H1 (cell line): ENCODE data around the gene CAPN7. TPM values are rescaled to one million over a fixed set of nuclear protein-coding genes. Genes with fewer than 3 reads are reported as not detected.

Source experiments
- CTCF ChIA-PET: fragments of 300-600 bp; sonication (Branson Sonifier 250); formaldehyde crosslinking; loops from one replicate; lab custom pipeline; 2021; ENCODE audit not compliant: partially characterized antibody; lab: Charles Lee
- POLR2A ChIA-PET: fragments of 300-600 bp; sonication (Branson Sonifier 250); formaldehyde crosslinking; loops from one replicate; lab custom pipeline; 2021; ENCODE audit warnings: inconsistent platforms; ENCODE audit not compliant: partially characterized antibody; lab: Charles Lee
- DNase-seq, 2 experiments: peaks; one replicate each; pipeline versions ENCODE4 v3.0.0 to v3.0.0-alpha.2; 2010 to 2022; ENCODE audit warnings: low spot score in 2 of 2, low read depth in 1 of 2, mixed read lengths in 1 of 2
- FAIRE-seq: peaks from 2 replicates; lab custom pipeline; 2011; peaks lifted over from hg19 to GRCh38; lab: Jason Lieb, UNC
- H2AFZ ChIP-seq: 2 replicates; pipeline ENCODE4 v1.8.1; 2012; ENCODE audit warnings: low read length, inconsistent platforms
- H2AK5ac ChIP-seq: 2 replicates; pipeline ENCODE4 v1.6.1; 2013; ENCODE audit warnings: low read depth, low read length
- H2BK120ac ChIP-seq: replicated peaks from 2 replicates; pipeline ENCODE3; 2013; ENCODE audit warnings: low read depth, low read length, inconsistent platforms
- H2BK12ac ChIP-seq: 2 replicates; pipeline ENCODE4 v1.6.1; 2013; ENCODE audit warnings: low read depth, low read length
- H2BK15ac ChIP-seq: 2 replicates; pipeline ENCODE4 v1.6.1; 2013; ENCODE audit warnings: low read length
- H2BK20ac ChIP-seq: 2 replicates; pipeline ENCODE4 v1.6.1; 2013; ENCODE audit warnings: low read length
- H2BK5ac ChIP-seq: 2 replicates; pipeline ENCODE4 v1.6.1; 2013; ENCODE audit warnings: low read depth, low read length
- H3K14ac ChIP-seq: 2 replicates; pipeline ENCODE4 v1.6.1; 2013; ENCODE audit warnings: inconsistent platforms; ENCODE audit not compliant: insufficient read length
- H3K18ac ChIP-seq: 2 replicates; pipeline ENCODE4 v1.6.1; 2013; ENCODE audit warnings: low read length; ENCODE audit errors: extremely low read depth
- H3K23ac ChIP-seq: 2 replicates; pipeline ENCODE4 v1.6.1; 2013; ENCODE audit warnings: inconsistent platforms; ENCODE audit not compliant: insufficient read length
- H3K23me2 ChIP-seq: 2 replicates; pipeline ENCODE4 v1.6.1; 2013; ENCODE audit warnings: low read depth, low read length
- H3K27ac ChIP-seq: 2 replicates; pipeline ENCODE4 v1.6.1; 2011; ENCODE audit warnings: low read depth, low read length, inconsistent platforms
- H3K27me3 ChIP-seq, 4 experiments: replicated peaks in 1 of 4; 1 replicate in 1 of 4; 2 replicates in 3 of 4; pipeline versions ENCODE4 v1.6.1 to v1.8.1; 2011 to 2013; ENCODE audit warnings: low read length in 3 of 4, mild to moderate bottlenecking in 3 of 4, inconsistent platforms in 2 of 4, mixed read lengths in 2 of 4, moderate library complexity in 1 of 4; ENCODE audit not compliant: control insufficient read depth in 3 of 4, insufficient read depth in 3 of 4; ENCODE audit errors: extremely low read depth in 1 of 4
- H3K36me3 ChIP-seq, 4 experiments: 2 replicates each; pipeline versions ENCODE4 v1.6.1 to v1.8.1; 2011 to 2013; ENCODE audit warnings: mild to moderate bottlenecking in 4 of 4, low read length in 3 of 4, moderate library complexity in 2 of 4, control low read depth in 1 of 4, inconsistent platforms in 1 of 4; ENCODE audit not compliant: insufficient read depth in 4 of 4, control insufficient read depth in 2 of 4
- H3K4ac ChIP-seq: replicated peaks from 2 replicates; pipeline ENCODE3; 2013; ENCODE audit warnings: low read length, low read depth, mixed read lengths, inconsistent platforms; ENCODE audit not compliant: insufficient read length
- H3K4me1 ChIP-seq, 4 experiments: replicated peaks in 1 of 4; 1 replicate in 1 of 4; 2 replicates in 3 of 4; pipeline versions ENCODE4 v1.6.1 to v1.8.1; 2011 to 2013; ENCODE audit warnings: low read length in 3 of 4, inconsistent platforms in 2 of 4, mixed read lengths in 1 of 4; ENCODE audit not compliant: insufficient read depth in 4 of 4, control insufficient read depth in 3 of 4
- H3K4me2 ChIP-seq, 2 experiments: 2 replicates each; pipeline versions ENCODE4 v1.6.1 to v1.8.1; 2011 to 2013; ENCODE audit warnings: low read depth in 2 of 2, low read length in 2 of 2, control low read depth in 1 of 2, inconsistent platforms in 1 of 2, mild to moderate bottlenecking in 1 of 2; ENCODE audit not compliant: insufficient read depth in 1 of 2
- H3K4me3 ChIP-seq, 4 experiments: fragments of 200-600, 300-600 bp in 1 of 4; sonication (generic), shearing (Covaris generic), sonication (Bioruptor Twin) in 1 of 4; 2 replicates each; pipeline versions ENCODE4 v1.5.1 to v1.8.1; 2011 to 2016; ENCODE audit warnings: low read length in 4 of 4, low read depth in 3 of 4, control low read depth in 2 of 4, inconsistent platforms in 2 of 4, mild to moderate bottlenecking in 2 of 4, mixed read lengths in 1 of 4, moderate library complexity in 1 of 4; ENCODE audit not compliant: insufficient read depth in 2 of 4; ENCODE audit errors: extremely low read depth in 1 of 4
- H3K56ac ChIP-seq: replicated peaks from 2 replicates; pipeline ENCODE3; 2013; ENCODE audit warnings: low read depth, mild to moderate bottlenecking, mixed read lengths, low read length, inconsistent platforms; ENCODE audit not compliant: insufficient read length
- H3K79me1 ChIP-seq: 2 replicates; pipeline ENCODE4 v1.6.1; 2013; ENCODE audit warnings: low read depth, low read length, control low read depth
- H3K79me2 ChIP-seq, 2 experiments: 2 replicates each; pipeline versions ENCODE4 v1.6.1 to v1.8.1; 2012 to 2013; ENCODE audit warnings: low read length in 2 of 2, mild to moderate bottlenecking in 2 of 2, inconsistent platforms in 1 of 2; ENCODE audit not compliant: insufficient read depth in 2 of 2, control insufficient read depth in 1 of 2
- H3K9ac ChIP-seq, 4 experiments: replicated peaks in 1 of 4; 1 replicate in 1 of 4; 2 replicates in 3 of 4; pipeline versions ENCODE4 v1.6.1 to v1.8.1; 2011 to 2013; ENCODE audit warnings: low read depth in 3 of 4, low read length in 3 of 4, control low read depth in 2 of 4, mild to moderate bottlenecking in 2 of 4, moderate library complexity in 2 of 4, inconsistent platforms in 1 of 4; ENCODE audit errors: extremely low read depth in 1 of 4
- H3K9me3 ChIP-seq, 2 experiments: 2 replicates each; pipeline versions ENCODE4 v1.6.1 to v1.8.1; 2012 to 2013; ENCODE audit warnings: mild to moderate bottlenecking in 2 of 2, moderate library complexity in 2 of 2, control low read depth in 1 of 2, inconsistent platforms in 1 of 2, low read depth in 1 of 2, low read length in 1 of 2, mixed read lengths in 1 of 2; ENCODE audit not compliant: insufficient read depth in 2 of 2
- H4K20me1 ChIP-seq, 2 experiments: replicated peaks in 1 of 2; 2 replicates each; pipeline versions ENCODE3 to v1.8.1; 2011 to 2013; ENCODE audit warnings: inconsistent platforms in 2 of 2, low read length in 2 of 2, mild to moderate bottlenecking in 1 of 2; ENCODE audit not compliant: insufficient read depth in 2 of 2, control insufficient read depth in 1 of 2
- H4K5ac ChIP-seq: 2 replicates; pipeline ENCODE4 v1.6.1; 2013; ENCODE audit warnings: low read length, low read depth, mixed read lengths, inconsistent platforms; ENCODE audit not compliant: insufficient read length
- H4K8ac ChIP-seq: 2 replicates; pipeline ENCODE4 v1.8.0; 2013; ENCODE audit warnings: mild to moderate bottlenecking, moderate library complexity, low read length, inconsistent platforms; ENCODE audit not compliant: insufficient read depth; ENCODE audit errors: extremely low read depth
- H4K91ac ChIP-seq: replicated peaks from 2 replicates; pipeline ENCODE3; 2013; ENCODE audit warnings: low read length, mixed read lengths, inconsistent platforms; ENCODE audit not compliant: insufficient read length
- CHD1 ChIP-seq: IDR thresholded peaks from 2 replicates; pipeline ENCODE4 v1.6.1; 2012; ENCODE audit warnings: low read depth, low read length, improper control_type of control experiment
- CHD2 ChIP-seq: IDR thresholded peaks from 2 replicates; pipeline ENCODE4 v1.6.1; 2012; ENCODE audit warnings: low read length, improper control_type of control experiment
- JUN ChIP-seq: IDR thresholded peaks from 2 replicates; pipeline ENCODE4 v1.6.1; 2011; ENCODE audit warnings: low read depth, mild to moderate bottlenecking, improper control_type of control experiment, low read length
- KDM4A ChIP-seq: IDR thresholded peaks from one replicate; pipeline ENCODE4 v1.7.1; 2012; ENCODE audit warnings: low read depth, mild to moderate bottlenecking, moderate library complexity, low read length, inconsistent platforms; ENCODE audit not compliant: severe bottlenecking
- NANOG ChIP-seq: IDR thresholded peaks from 2 replicates; pipeline ENCODE4 v1.6.1; 2011; ENCODE audit warnings: low read length, low read depth, mild to moderate bottlenecking, inconsistent platforms; ENCODE audit not compliant: insufficient read depth, poor library complexity, severe bottlenecking
- PHF8 ChIP-seq: fragments of 200-600 bp; sonication (generic); conservative IDR thresholded peaks from 2 replicates; pipeline ENCODE4 v1.7.1; 2012; ENCODE audit warnings: low read depth, mild to moderate bottlenecking, inconsistent platforms, low read length, moderate library complexity
- POLR2A ChIP-seq, 2 experiments: IDR thresholded peaks; 1 replicate in 1 of 2; 2 replicates in 1 of 2; pipeline ENCODE4 v1.6.1; 2011; ENCODE audit warnings: low read depth in 2 of 2, low read length in 2 of 2, mild to moderate bottlenecking in 2 of 2; ENCODE audit errors: control extremely low read depth in 1 of 2
- POLR2AphosphoS5 ChIP-seq: IDR thresholded peaks from 2 replicates; pipeline ENCODE4 v1.6.1; 2011; ENCODE audit warnings: low read depth, low read length
- RXRA ChIP-seq: IDR thresholded peaks from 2 replicates; pipeline ENCODE4 v1.6.1; 2011; ENCODE audit warnings: low read depth, mild to moderate bottlenecking, low read length, moderate library complexity; ENCODE audit not compliant: insufficient read depth
- SP1 ChIP-seq: IDR thresholded peaks from 2 replicates; pipeline ENCODE4 v1.6.1; 2011; ENCODE audit warnings: low read depth, low read length
- TCF12 ChIP-seq: IDR thresholded peaks from 2 replicates; pipeline ENCODE4 v1.6.1; 2011; ENCODE audit warnings: low read depth, mild to moderate bottlenecking, low read length
- TEAD4 ChIP-seq: IDR thresholded peaks from 2 replicates; pipeline ENCODE4 v1.6.1; 2012; ENCODE audit warnings: low read depth, low read length, inconsistent platforms, mixed read lengths
- USF2 ChIP-seq: IDR thresholded peaks from 2 replicates; pipeline ENCODE4 v1.6.1; 2011; ENCODE audit warnings: low read length, improper control_type of control experiment
- WGBS, 2 experiments: shearing (Covaris generic) in 1 of 2; methylation state at CpG; one replicate each; pipeline versions ENCODE4 v1.1.6 to v1.1.7; 2013 to 2015; ENCODE audit warnings: low lambda C conversion rate in 2 of 2, mixed read lengths in 2 of 2, inconsistent platforms in 1 of 2, low coverage in 1 of 2, missing lambda C conversion rate in 1 of 2; ENCODE audit not compliant: insufficient replicate concordance in 2 of 2, insufficient coverage in 1 of 2, insufficient read length in 1 of 2; ENCODE audit errors: extremely low coverage in 1 of 2, missing lambda C conversion rate in 1 of 2; 5-methylcytosine and 5-hydroxymethylcytosine counted together
- polyA plus RNA-seq, 7 experiments: library from polyadenylated mRNA; depleted of rRNA in 3 of 7; stranded (reverse) in 5 of 7; unstranded in 2 of 7; fragments of >200 nt in 5 of 7; fragments of 200-250 nt in 2 of 7; gene quantifications; 1 replicate in 5 of 7; 2 replicates in 1 of 7; 4 replicates in 1 of 7; pipeline versions ENCODE4 v1.2.1 to v1.2.3, GENCODE V29; 2011 to 2013; ENCODE audit warnings: missing spikeins in 2 of 7, mixed read lengths in 2 of 7
- total RNA-seq: library from RNA; stranded (reverse); fragmentation: NEBNext Ultra II Directional; extraction: Animal tissue kit (Norgen Biotek cat#: 25700); gene quantifications from 2 replicates; pipeline ENCODE4 v1.2.1, GENCODE V29; 2021

The CAPN7 gene
- total and polyA plus RNA-seq, 2 of the 8 experiments (the other 6 are each of a cell fraction or from before 2014, with no cell fraction given), result 5.3 to 13.2 TPM

- CTCF ChIA-PET, result interaction anchor here (0.6 to 15.5 kb wide), 6 partner anchors 8 to 765 kb away, joined by 3 to 227 read pairs (median 4); no protein-coding TSS in a partner anchor
- no peak for FAIRE-seq
- WGBS, 2 experiments, result 92% methylated on average over 9 of the region's 9 CpGs; no CpG with 5 or more reads in 1 of the 2 experiments
Measured at GRCh38 chr3:15262021-15262420, 56.0 kb downstream of the CAPN7 start.

More at GRCh38 chr3:15262021-15262420, 56.0 kb downstream of the CAPN7 start:
- Histone ChIP-seq H2BK5ac (no peak overlapping the region), H3K9me3 (no peaks in the 10 kb centered on the region), H2AK5ac (no peak overlapping the region), H3K4me3 (no peak overlapping the region), H2BK15ac (no peak overlapping the region), H3K56ac (no peak overlapping the region), H4K8ac (no peak overlapping the region), H3K23ac (no peak overlapping the region), H2BK12ac (no peak overlapping the region), H3K79me2 (no peaks in the 10 kb centered on the region), H3K14ac (no peak overlapping the region), H3K36me3 (peaks cover 2 to 7% (median 4%) of the 10 kb centered on the region in 4 experiments; a peak in 6 of 8 replicates), H2AFZ (no peak overlapping the region), H3K79me1 (no peaks in the 10 kb centered on the region; the same call in 1 of the 2 replicates), H3K4me2 (no peak overlapping the region), H2BK120ac (no peak overlapping the region), H2BK20ac (no peak overlapping the region), H3K27ac (no peak overlapping the region), H4K91ac (no peak overlapping the region), H3K18ac (no peak overlapping the region), H3K27me3 (no peaks in the 10 kb centered on the region), H3K23me2 (no peaks in the 10 kb centered on the region), H3K4ac (no peak overlapping the region), H4K20me1 (no peaks in the 10 kb centered on the region), H4K5ac (no peak overlapping the region), H3K9ac (no peak overlapping the region), H3K4me1 (no peaks in the 10 kb centered on the region)
- POLR2A ChIA-PET, result no interaction called here
- DNase-seq, result no peak
- no peak for TF ChIP-seq CHD1
- TF ChIP-seq JUN, result no peak
- no peak for TF ChIP-seq SP1
- no peak for TF ChIP-seq KDM4A
- no peak for TF ChIP-seq USF2
- no peak for TF ChIP-seq RXRA
- no peak for TF ChIP-seq NANOG
- no peak for TF ChIP-seq POLR2A (IDR thresholded peaks at IDR 0.05; ENCODE audit: control extremely low read depth in 1 of 2, low read depth in 2 of 2, low read length in 2 of 2)
- no peak for TF ChIP-seq POLR2AphosphoS5
- TF ChIP-seq CHD2, result no peak
- TF ChIP-seq TCF12, result no peak
- TF ChIP-seq PHF8, result no peak
- no peak for TF ChIP-seq TEAD4
